ENCODE data around the gene GPC5.
"Not testable (repeated sequence)": the region's sequence is repeated elsewhere in the genome, so short reads cannot be mapped to it uniquely, and the experiment has no call there.

Gene GPC5

DNA sequence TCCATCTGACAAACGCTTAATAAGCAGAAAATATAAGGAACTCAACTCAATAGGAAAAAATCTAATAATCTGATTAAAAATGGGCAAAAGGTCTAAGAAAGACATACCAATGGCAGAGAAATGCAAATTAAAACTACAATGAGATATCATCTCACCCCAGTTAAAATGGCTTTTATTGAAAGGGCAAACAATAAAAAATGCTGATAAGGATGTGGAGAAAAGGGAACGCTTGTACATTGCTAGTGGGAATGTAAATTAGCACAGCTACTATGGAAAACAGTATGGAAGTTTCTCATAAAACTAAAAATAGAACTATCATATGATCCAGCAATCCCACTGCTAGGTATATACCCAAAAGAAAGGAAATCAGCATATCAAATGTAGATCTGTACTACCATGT, 1319.4 kb downstream of the GPC5 start:
- no peak for DNase-seq

DNA sequence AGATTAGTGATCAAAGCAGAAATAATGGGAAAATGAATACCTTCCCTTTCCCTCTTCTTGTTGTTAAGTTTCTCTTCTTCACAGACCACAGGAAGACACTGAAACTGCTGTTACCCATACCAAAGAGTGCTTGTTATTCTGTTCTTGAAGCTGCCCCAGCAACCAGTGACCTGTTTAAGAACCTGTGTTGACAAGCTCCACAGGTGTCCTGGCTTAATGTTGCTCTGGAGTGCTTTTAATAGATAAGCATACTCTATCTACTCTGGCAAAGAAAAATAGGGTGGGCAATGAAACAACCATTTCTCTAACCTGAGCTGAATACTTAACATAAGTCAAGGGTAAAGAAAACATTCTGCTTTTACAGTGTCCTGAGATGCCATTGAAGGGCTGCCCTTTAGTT, 1321.4 kb downstream of the GPC5 start:
- no peak for DNase-seq

DNA sequence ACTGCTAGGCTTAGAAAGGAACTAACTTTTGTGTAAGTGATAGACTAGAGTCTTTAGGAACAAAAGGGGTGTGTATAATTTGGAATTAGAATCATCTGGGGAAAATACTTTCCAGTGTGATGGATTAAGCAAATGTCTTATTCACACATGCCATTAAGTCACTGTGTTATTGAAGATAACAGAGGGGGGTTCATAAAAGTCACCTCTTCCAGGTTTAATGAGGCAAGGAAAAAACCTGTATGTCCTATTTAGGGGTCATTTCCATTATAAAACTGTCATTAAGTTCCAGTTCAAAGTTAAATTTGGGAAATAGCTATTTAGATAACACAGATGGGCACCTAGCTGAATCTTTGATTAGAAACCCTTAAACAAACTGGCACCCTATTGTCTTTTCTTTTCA, 1323.2 kb downstream of the GPC5 start:
- DNase-seq, result no peak

DNA sequence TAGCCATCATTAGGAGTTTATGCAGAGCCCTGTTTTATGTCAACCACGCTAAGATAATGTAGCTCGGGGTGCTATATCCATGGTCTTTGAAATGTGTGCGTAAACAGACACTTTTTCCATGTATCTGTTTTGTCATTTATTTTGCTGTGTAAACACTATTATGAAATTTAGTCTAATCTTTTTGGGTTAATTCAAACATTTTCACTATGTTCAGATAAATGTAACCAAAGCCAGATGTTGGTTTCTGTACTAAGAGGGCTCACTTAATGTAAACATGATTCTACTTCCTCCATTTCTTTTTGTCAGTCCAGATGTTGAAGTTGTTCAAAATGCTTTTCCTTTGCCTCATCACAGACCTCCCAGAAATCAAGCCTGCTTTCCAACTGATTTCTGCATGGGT, 1328.7 kb downstream of the GPC5 start:
- no peak for DNase-seq

DNA sequence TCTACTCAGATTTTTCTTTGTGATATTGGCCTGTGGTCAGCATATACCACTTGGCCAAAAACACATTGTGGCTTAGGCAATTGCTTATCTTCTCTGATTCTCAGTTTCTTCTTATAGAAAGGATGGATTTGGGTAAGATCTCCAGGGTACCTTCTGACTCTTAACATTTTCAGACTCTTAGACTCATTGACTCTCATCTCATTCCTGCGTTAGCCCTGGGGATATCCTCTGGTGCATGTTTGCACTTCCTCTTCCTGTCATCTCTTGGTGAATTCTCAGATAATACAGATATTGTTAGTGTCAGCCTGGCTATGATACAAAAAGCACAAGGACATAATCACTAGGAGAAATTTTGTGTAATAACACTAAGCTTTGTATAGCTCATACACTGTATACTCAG, 1335.6 kb downstream of the GPC5 start:
- DNase-seq, result no peak

DNA sequence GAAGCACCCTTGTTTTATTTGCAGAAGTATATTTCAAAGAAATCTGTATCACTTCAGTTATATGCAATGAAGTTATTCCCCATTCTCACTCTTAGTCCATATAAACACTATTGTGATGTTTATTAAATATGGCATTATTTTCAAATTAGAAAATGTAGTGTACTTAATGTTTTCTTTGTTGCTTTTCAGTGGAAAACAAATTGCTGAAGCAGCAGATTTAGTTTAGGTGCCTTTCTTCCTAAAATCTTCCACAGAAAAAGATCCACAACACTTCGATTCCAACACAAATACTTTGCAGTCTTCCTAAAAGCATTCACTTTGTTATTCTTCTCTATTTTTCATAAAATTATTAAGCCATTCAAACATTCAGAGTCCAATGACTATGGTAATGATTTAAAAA, 1336.1 kb downstream of the GPC5 start:
- no peak for DNase-seq

DNA sequence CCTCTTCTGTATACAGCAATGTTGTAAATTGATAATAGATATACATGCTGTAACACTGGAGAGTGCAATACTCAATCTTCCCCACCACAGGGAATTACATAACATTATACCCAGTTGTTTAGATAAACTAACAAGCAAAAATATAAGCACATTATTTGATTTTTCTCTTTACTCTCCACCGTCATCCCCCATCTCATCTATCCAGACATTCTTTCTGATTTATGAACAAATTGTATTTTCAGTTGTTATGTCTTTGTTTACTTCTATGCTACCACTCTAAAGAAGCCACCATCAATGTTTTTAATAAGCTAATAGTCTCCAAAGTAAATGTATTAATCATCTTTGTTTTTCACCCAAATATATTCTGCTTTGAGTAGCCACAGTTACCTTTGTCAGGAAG, 1337.5 kb downstream of the GPC5 start:
- no peak for DNase-seq

DNA sequence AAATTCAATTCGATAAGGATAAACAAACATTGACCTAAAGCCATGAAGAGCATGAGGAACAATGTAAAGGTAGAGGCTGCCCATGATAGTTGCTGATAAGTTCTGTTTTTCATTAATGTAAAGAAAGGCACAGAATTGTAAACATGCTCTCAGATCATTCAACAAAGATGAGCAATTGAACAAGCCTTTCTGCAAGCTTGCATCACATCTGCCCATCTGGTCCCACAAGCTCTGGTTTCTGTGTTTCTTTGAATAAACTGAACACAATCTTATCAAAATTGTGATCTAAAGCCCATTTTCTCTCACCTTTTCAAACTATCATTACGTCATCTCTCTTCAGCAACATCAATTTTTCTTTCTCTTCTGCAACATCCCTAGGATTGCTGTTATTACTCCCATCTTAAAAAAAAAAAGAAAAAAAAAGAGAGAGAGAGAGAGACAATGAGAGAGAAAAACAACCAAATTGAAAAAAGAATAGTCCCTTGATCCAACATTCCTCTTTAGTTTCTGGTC, 1340.9 kb downstream of the GPC5 start:
- no peak for DNase-seq

DNA sequence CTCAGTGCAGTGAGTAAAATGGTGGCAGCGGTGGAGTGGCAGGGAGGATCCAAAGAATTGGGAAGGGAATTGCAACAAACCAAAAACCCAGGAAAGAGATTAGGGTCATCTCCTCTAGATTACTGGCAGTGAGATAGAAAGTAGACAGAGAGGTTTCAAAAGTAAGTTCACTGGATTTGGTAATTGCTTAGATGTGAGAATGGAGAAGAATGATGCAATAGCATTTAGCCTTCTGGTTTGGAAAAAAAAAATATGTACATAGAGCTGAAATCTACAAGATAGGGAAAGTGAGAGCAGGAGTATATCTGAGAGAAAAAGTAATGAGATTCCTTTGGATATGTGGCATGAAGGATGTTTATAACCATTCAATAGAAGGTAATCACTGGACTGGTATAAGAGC, 1345.6 kb downstream of the GPC5 start:
- no peak for DNase-seq

DNA sequence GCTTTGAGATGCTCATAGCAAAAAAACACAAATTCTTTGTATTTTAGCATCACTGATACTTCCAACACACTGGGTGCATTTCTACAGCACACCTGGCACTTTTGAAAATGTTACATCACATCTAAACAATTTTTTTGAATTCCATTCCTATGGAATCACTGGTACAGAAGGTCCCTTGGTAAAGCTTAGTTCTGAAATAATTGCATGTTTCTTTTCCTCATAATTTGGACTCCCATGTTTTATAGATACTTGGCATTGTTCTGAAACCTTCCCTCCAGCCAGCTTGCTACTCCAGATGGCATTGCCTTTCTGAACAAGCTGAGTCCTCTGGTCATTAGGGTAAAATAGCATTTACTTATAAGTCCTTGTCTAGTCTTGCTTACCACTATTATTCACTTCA, 1346.8 kb downstream of the GPC5 start:
- no peak for DNase-seq

DNA sequence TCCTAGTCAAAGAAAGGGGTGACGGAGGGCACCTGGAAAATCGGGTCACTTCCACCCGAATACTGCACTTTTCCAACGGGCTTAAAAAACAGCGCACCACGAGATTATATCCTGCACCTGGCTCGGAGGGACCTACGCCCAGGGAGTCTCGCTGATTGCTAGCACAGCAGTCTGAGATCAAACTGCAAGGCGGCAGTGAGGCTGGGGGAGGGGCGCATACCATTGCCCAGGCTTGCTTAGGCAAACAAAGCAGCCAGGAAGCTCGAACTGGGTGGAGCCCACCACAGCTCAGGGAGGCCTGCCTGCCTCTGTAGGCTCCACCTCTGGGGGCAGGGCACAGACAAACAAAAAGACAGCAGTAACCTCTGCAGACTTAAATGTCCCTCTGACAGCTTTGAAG, 1354.3 kb downstream of the GPC5 start:
- DNase-seq, result not testable (repeated sequence)

DNA sequence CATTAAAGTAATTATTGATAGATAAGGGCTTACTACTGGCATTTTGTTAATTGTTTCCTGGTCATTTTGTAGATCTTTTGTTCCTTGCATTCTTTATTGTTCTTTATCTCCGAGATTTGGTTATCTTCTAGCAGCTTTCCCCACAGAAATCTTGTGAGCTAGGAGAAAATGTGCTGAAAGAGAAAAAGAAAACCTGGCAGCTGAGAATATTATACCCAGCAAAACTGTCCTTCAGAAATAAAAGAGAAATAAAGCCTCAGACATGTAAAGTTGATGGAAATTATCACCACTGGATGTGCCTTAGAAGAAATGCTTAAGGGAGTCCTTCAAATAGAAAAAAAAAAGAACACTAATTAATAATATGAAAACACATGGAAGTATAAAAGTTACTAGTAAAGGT, 1363.3 kb downstream of the GPC5 start:
- no peak for DNase-seq

DNA sequence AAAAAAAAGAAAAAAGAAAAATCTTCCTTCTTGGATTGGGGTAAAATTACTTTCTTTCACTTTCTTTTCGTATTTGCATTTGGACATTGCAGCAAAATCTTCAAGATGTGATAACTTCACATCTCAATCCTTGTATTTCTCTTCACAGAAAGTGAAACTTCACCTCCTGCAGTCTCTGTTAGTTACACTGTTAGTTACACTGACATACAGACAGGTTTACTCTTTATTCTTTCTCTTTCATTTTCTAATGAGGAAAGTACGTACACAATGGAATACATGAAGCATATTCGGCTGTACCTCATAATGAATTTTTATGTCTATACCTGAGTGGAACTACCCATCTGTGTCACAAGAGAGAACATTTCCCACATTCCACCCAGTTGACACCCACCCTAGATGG, 1369.0 kb downstream of the GPC5 start:
- DNase-seq, result no peak

DNA sequence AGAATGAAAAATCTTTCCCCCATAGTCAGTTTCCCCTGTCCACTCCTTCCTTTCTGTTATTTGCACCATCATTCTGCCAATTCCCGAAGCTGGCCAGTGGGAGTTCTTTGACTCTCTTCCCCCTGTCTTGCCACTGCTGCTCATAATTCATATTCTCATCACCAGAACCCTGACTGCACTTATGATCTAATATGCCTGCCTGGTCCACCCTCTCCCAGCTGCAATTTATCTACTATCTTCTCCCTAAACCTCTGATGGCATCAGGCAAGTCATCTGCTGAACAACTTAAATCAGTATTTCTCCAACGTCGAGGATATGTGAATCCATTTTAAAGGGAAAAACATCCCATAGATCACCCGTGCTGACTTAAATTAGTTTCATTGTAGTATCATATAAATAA, 1370.2 kb downstream of the GPC5 start:
- DNase-seq, result no peak

DNA sequence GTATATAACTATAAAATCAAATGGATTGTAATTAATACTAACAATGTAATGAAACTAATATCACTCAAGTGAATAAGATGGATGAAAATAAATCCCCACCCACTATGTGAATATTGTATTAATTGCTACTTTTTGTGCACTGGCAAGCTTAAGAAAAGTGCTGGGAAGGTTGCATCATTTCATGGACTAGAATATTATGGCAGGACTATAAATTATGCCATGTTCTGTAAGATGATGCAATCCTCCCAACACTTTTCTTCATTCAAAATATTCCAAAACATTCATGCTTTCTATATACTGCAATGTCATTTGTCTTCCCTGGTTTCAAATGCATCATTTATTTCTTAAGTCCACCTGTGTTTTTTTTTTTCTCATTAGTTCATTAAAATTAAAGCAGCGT, 1370.6 kb downstream of the GPC5 start:
- no peak for DNase-seq

DNA sequence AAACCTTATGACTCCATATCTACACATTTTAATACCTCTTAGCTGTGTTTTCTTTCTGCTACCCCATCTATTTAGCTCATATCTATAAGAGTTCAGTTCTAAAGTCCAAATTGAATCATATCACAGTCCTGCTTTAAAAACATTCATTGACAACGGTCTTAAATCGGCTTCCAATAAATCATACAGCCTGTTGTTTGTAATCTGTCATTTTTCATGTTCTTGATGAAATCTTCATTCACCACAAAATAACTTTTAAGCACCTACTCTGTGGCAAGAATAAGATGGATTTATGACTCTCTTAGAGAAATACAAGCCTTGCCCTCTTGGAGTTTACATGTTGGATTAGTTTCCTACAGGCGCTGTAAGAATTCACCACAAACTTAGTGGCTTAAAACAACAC, 1377.2 kb downstream of the GPC5 start:
- DNase-seq, result no peak

DNA sequence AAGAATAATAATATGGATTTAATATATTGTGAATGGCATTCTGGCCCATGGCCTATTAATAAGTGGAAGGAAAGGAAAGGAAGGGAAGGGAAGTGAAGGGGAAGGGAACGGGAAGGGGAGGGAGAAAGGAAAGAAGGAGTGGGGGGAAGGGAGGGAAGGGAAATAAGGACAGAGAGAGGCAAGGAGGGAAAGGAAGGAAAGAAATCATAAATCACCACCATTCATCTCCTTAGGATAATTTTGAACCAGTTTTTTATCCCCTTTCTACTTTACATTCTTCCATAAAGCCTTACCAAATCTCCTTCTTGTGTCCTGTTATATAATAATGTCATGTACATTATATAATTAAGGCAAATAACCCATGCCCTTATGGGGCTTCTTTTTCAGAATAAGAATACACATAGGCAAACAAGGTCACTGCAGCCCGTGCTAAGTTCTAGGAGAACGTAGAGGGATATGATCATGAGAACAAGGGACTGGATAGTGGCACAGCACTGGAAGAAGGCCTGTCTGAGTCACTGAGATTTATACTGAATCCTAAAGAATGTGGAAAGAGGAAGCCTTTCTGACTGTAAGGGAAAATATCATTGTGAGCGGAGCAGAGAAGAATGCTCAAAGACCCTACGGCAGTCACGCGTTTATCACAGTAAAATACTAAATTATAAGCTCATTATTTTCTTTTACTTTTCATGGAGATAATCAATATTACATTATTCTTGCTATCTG, 1383.7 kb downstream of the GPC5 start:
- no peak for DNase-seq

DNA sequence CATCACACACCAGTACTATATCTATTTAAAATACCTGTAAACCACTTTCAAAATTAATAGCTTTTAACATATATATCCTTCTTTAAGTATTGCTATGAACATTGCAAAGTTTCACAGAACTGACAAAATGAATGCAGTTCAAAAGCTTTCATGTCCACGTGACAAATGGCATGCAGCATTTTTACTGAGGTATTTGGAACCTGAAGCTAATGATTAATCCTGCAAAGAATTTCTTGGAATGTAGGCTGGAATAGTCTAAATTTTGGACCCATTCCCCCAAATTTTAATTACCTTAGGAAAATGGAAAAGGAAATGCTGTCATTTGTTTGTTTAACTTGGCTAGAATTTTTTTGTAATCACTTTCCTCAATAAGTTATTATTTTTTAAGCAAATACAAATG, 1404.4 kb downstream of the GPC5 start:
- no peak for DNase-seq

DNA sequence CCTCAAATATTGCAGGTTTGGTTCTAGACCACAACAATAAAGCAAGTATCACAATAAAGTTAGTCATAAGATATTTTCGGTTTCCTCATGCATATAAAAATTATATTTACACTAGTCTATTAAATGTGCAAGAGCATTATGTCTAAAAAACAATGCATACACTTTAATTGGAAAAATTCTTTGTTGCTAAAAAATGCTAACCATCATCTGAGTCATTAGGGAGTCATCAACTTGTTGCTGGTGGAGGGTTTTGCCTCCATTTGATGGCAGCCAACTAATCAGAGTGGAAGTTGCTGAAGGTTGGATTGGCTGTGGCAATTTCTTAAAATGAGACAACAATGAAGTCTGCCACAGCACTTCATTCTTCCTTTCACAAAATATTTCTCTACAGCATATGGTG, 1405.9 kb downstream of the GPC5 start:
- no peak for DNase-seq

DNA sequence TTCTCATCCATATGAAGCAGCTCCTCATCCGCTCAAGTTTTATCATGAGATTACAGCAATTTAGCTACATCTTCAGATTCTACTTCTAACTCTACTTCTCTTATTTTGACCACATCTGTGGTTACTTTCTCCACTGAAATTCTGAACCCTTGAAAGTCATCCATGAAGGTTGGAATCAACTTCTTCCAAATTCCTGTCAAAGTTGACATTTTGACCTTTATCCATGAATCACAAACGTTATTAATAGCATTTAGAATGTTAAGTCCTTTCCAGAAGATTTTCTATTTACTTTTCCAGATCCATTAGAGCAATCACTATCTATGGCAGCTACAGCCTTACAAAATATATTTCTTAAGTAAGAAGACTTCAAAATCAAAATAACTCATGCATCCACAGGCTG, 1406.5 kb downstream of the GPC5 start:
- DNase-seq, result no peak

DNA sequence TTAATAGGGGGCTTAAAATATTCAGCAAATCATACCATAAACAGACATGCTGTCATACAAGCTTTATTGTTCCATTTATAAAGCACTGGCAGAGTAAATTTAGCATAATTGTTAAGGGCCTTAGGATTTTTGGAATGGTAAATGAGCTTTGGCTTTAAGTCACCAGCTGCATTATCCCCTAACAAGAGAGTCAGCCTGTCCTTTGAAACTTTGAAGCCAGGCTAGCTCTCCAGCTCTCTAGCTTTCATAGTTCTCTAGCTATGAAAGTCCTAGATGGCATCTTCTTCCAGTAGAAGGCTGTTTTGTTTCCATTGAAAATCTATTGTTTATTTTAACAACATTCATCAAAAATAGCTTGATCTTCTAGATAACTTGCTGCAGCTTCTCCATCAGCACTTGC, 1407.3 kb downstream of the GPC5 start:
- no peak for DNase-seq

DNA sequence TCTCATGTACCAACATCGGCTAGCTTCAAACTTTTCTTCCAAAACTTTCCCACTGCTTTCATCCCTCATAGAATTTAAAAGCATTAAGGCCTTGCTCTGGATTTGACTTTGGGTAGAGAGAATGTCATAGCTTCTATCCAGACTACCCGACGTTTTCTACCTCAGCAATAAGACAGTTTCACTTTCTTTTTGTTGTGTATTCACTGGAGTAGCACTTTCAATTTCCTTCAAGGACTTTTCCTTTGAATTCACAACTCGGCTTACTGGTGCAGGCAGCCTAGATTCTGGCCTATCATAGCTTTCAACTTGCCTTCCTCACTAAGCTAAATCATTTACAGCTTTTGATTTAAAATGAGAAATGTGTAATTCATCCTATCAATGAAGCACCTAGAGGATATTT, 1407.8 kb downstream of the GPC5 start:
- no peak for DNase-seq

DNA sequence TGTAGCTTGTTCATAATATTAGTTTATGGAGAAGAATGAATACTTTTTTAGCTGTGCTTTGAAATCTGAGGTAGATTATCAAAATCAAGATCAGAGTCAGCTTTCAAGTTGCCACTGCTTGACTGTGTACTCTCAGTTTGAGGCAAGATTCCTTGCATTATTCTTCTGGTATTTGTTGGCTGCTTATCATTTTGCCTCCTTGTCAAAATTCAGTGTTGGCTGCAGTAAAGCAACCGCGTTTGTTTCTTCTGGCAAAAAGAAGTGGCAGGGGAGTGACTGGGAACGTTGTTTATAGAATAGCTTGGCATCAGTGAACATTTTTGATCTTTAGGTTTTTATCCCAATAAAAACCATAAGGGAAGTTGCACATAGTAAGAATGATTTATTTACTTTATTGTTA, 1408.9 kb downstream of the GPC5 start:
- DNase-seq, result no peak

DNA sequence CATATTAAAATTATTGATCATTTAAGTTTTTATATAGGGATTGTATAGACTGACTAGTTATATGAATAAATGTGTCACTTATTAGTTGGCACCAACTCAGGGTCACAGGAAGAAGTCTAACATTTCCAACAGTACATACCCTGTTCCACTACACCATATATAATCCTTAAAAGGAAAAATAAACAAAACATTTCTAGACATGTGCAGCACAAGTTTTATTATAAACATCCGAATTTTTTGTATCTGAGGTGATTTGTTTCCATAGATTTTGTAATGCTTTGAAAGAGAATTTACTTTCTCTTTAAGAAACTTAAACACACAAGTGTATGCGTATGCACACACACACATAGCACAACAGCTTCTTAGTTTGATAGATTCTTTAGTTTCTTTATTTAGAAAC, 1409.5 kb downstream of the GPC5 start:
- DNase-seq, result no peak

DNA sequence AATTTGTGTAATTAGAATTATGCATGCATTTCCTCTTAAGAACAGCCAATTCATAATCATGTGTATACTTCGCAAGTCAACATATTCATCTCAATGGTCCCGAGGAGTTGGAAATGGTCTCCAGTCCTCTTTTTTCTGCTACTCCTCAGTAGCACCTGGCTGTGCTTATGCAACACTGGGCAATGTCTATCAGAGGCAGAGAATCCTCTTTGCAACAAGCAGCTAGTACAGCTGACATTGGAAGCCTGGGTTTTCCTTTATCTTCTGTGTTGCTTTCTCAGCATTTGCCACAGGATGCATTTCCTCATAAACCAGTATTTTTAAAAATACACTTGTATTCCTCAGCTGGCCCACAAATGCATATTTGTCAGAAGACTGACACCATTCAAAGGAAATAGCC, 1422.9 kb downstream of the GPC5 start:
- no peak for DNase-seq

DNA sequence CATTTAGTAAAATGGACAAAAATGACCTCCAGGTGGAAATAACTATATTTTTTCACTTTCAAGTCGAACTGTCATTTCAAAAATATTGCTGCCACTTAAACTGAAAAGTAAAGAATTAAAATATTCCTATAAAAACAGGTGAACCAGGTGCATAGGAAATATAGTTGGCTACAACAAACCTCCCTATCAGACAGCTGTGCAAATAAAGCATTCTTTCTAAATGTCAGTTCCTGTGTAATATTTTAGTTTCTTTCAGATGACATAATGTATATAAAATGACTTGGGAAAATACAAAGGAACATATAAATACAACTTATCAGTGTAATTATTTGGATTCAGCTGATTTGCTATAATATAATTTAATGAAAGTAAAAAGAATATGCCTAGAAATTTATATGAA, 1424.6 kb downstream of the GPC5 start:
- DNase-seq, result no peak

All from stimulated activated CD8-positive, alpha-beta memory T cell treated with anti-CD3 and anti-CD28 coated beads, Interleukin-4, amount 100 ng/mL, for 48 hours (primary cell).